ENCODE measurements around the gene PLG.
"Not testable (repeated sequence)": the region's sequence is repeated elsewhere in the genome, so short reads cannot be mapped to it uniquely, and the experiment has no call there.

PLG gene

GRCh38 chr6:160780656-160781055, 78.6 kb downstream of the PLG start:
- DNase-seq, result not testable (repeated sequence)

GRCh38 chr6:160781298-160781697, 79.3 kb downstream of the PLG start:
- no peak for DNase-seq

GRCh38 chr6:160782228-160782627, 80.2 kb downstream of the PLG start:
- DNase-seq, result no peak

GRCh38 chr6:160783741-160784140, 81.7 kb downstream of the PLG start:
- DNase-seq, result no peak

- DNase-seq, result not testable (repeated sequence)
Measured at GRCh38 chr6:160788126-160788525, 86.1 kb downstream of the PLG start.

GRCh38 chr6:160788806-160789205, 86.8 kb downstream of the PLG start:
- DNase-seq, result no peak

- DNase-seq, result no peak
Measured at GRCh38 chr6:160789263-160790027, 87.4 kb downstream of the PLG start.

GRCh38 chr6:160790028-160790792, 88.2 kb downstream of the PLG start:
- no peak for DNase-seq

- DNase-seq, result no peak
Measured at GRCh38 chr6:160791459-160791858, 89.4 kb downstream of the PLG start.

- no peak for DNase-seq
Measured at GRCh38 chr6:160791981-160792418, 90.0 kb downstream of the PLG start.

GRCh38 chr6:160792708-160793107, 90.7 kb downstream of the PLG start:
- no peak for DNase-seq

- no peak for DNase-seq
Measured at GRCh38 chr6:160793652-160794051, 91.6 kb downstream of the PLG start.

- DNase-seq, result no peak
Measured at GRCh38 chr6:160795721-160796120, 93.7 kb downstream of the PLG start.

- DNase-seq, result peak; percentile 8
Measured at GRCh38 chr6:160798625-160799024, 96.6 kb downstream of the PLG start.

- no peak for DNase-seq
Measured at GRCh38 chr6:160799801-160800506, 97.9 kb downstream of the PLG start.

- DNase-seq, result no peak
Measured at GRCh38 chr6:160801418-160801817, 99.4 kb downstream of the PLG start.

GRCh38 chr6:160802049-160802448, 100.0 kb downstream of the PLG start:
- not testable (repeated sequence) for DNase-seq

Data from eye (tissue), 1 donor.